Measurements from ENCODE around the gene HINFP. TPM values are rescaled to one million over a fixed set of nuclear protein-coding genes. Genes with fewer than 3 reads are reported as not detected.

Gene HINFP
- total and polyA plus RNA-seq, 9 of the 15 experiments (the other 6 are each of a cell fraction or from before 2014, with no cell fraction given), result 13.8 to 34.1 (median 22.5) TPM

DNA sequence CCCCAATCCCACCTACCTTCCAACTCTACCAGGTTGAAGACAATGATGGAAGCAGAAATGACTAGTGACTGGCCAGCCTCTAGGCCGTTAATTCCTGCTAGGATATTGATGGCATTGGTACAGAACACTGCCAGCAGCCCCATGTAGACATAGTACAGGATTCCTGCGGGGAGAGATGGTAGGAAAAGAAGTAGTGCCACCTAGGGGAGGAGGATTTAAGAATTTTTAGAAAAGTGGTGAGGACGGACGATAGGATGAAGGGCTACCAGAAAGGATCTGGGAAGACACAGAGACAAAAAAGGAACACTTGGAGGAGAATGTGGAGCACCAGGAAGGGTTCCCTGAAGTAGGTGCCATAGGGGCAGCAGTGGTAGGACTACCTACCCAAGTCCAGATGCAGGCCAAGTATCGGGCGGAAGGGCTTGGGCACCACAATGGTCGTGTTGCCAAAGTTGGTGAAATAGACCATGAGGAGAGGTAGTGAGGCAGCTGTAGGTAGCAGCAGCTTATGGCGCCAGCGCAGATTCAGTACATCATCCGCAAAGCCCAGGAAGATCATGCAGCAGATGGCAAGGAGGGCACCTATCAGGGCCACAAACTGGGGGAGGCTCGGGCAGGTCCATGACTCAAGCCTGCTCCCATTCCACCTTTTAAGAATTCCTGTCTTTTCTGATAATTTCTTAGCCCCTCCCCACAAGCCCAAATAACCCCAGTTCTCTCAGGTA is 21.0 kb upstream of the HINFP start:
- peak overlapping the region; percentile 96 for H3K4me2 ChIP-seq (ENCODE audit: insufficient read depth, low read length)
- H3K9me1 ChIP-seq (ENCODE audit: control insufficient read depth, insufficient read depth, low read length), result no peaks in the 10 kb centered on the region
- no peaks in the 10 kb centered on the region for H3K9me3 ChIP-seq (replicated peaks; ENCODE audit: control insufficient read depth, insufficient read depth, low read depth, low read length)
- peak overlapping the region; percentile 94 to 96 for H3K9ac ChIP-seq (ENCODE audit: insufficient read depth in 1 of 2, low read depth in 2 of 2, low read length in 2 of 2)
- peaks cover 30% of the 10 kb centered on the region for H3K79me2 ChIP-seq (ENCODE audit: control insufficient read depth, insufficient read depth, low read length)
- FAIRE-seq (peak; percentile 44), ATAC-seq (no peak), DNase-seq (ENCODE audit: extremely low read depth in 1 of 4, low spot score in 3 of 4) (peak in 2 of 4 experiments; percentile 40 to 64)
- H3K36me3 ChIP-seq (ENCODE audit: control insufficient read depth, insufficient read depth, low read length), result peaks cover 37% of the 10 kb centered on the region
- peak overlapping the region; percentile 99; the same call in 2 of the 3 replicates for H3K27ac ChIP-seq (ENCODE audit: extremely low read depth, low read depth, low read length)
- H3K27me3 ChIP-seq (ENCODE audit: control insufficient read depth in 2 of 2, insufficient read depth in 2 of 2, low read length in 2 of 2), result no peaks in the 10 kb centered on the region
- WGBS (ENCODE audit: insufficient coverage, low coverage, missing lambda C conversion rate), result 13% methylated on average over 11 of the region's 11 CpGs
- H3K4me3 ChIP-seq, result peak overlapping the region; percentile 79
- POLR2A ChIA-PET, result interaction anchor here (0.6 kb wide), 1 partner anchor 227 kb away, joined by 3 read pairs; no protein-coding TSS in a partner anchor
- peak overlapping the region; percentile 59 for H2AFZ ChIP-seq (ENCODE audit: low read depth, low read length)
- in situ Hi-C loops (cut with MboI) (loop anchor here (5.0 kb wide), 1 partner anchor 97 kb away; no protein-coding TSS in a partner anchor), intact Hi-C loops (cut with micrococcal nuclease) (loop anchor here (2.0 to 5.0 kb wide), 4 partner anchors 57 to 188 kb away; partner anchors contain the start of genes RPS25, SLC37A4 and TRAPPC4)
- no TSS peak for BruUV-seq (replicated peaks)
- no peaks in the 10 kb centered on the region for H4K20me1 ChIP-seq (replicated peaks; ENCODE audit: control insufficient read depth, insufficient read depth, low read length)
- H3K4me1 ChIP-seq (replicated peaks in 1 of 2; ENCODE audit: control insufficient read depth in 2 of 2, insufficient read depth in 2 of 2, low read length in 2 of 2), result peaks cover 23 to 25% of the 10 kb centered on the region in 2 experiments; a peak in 4 of 5 replicates
- CTCF ChIA-PET (ENCODE audit: low intra/inter-chr PET ratio), result interaction anchor here (0.9 kb wide), 1 partner anchor 223 kb away, joined by 3 read pairs; no protein-coding TSS in a partner anchor
- TF ChIP-seq TBP (optimal IDR thresholded peaks at IDR 0.05; ENCODE audit: low read depth, low read length) (peak; percentile 19), ZBED1 (IDR thresholded peaks at IDR 0.05) (no peak), KLF13 (tag; IDR thresholded peaks at IDR 0.05; ENCODE audit: borderline replicate concordance, low read depth) (no peak), POLR2AphosphoS5 (IDR thresholded peaks at IDR 0.05; ENCODE audit: control insufficient read depth, insufficient read depth, low read depth, low read length) (no peak), ZSCAN29 (IDR thresholded peaks at IDR 0.05) (0 out of 2 replicates have a peak, but pooled peaks have one; percentile 22), ZNF785 (CRISPR knock-in tag; IDR thresholded peaks at IDR 0.05) (no peak), FOXA3 (CRISPR knock-in tag; conservative IDR thresholded peaks at IDR 0.05 in 1 of 2, IDR thresholded peaks at IDR 0.05 in 1 of 2) (peak in 1 of 2 experiments; percentile 51; a peak in 1 of 4 replicates), ZKSCAN8 (CRISPR knock-in tag; IDR thresholded peaks at IDR 0.05) (no peak), CBFB (CRISPR knock-in tag; IDR thresholded peaks at IDR 0.05) (no peak), NBN (IDR thresholded peaks at IDR 0.05; ENCODE audit: low read depth) (0 out of 2 replicates have a peak, but pooled peaks have one; percentile 37), ZNF436 (CRISPR knock-in tag; IDR thresholded peaks at IDR 0.05) (no peak)
- TF ChIP-seq, protein P1, sequence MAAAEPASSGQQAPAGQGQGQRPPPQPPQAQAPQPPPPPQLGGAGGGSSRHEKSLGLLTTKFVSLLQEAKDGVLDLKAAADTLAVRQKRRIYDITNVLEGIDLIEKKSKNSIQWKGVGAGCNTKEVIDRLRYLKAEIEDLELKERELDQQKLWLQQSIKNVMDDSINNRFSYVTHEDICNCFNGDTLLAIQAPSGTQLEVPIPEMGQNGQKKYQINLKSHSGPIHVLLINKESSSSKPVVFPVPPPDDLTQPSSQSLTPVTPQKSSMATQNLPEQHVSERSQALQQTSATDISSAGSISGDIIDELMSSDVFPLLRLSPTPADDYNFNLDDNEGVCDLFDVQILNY (CRISPR knock-in tag; IDR thresholded peaks at IDR 0.05), result no peak
- TF ChIP-seq, protein P2, sequence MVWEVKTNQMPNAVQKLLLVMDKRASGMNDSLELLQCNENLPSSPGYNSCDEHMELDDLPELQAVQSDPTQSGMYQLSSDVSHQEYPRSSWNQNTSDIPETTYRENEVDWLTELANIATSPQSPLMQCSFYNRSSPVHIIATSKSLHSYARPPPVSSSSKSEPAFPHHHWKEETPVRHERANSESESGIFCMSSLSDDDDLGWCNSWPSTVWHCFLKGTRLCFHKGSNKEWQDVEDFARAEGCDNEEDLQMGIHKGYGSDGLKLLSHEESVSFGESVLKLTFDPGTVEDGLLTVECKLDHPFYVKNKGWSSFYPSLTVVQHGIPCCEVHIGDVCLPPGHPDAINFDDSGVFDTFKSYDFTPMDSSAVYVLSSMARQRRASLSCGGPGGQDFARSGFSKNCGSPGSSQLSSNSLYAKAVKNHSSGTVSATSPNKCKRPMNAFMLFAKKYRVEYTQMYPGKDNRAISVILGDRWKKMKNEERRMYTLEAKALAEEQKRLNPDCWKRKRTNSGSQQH (CRISPR knock-in tag; IDR thresholded peaks at IDR 0.05), result no peak
- TF ChIP-seq, protein P3, sequence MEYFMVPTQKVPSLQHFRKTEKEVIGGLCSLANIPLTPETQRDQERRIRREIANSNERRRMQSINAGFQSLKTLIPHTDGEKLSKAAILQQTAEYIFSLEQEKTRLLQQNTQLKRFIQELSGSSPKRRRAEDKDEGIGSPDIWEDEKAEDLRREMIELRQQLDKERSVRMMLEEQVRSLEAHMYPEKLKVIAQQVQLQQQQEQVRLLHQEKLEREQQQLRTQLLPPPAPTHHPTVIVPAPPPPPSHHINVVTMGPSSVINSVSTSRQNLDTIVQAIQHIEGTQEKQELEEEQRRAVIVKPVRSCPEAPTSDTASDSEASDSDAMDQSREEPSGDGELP (CRISPR knock-in tag; IDR thresholded peaks at IDR 0.05; ENCODE audit: borderline replicate concordance), result no peak
